Adipocyte (in vitro differentiated cells): ENCODE results near the gene NKX1-2.

Experiments used
- DNase-seq: peaks from one replicate; pipeline ENCODE4 v3.0.0-alpha.2; 2015; ENCODE audit warnings: low read depth
- H3K27me3 ChIP-seq: replicated peaks from 2 replicates; pipeline ENCODE4 v1.7.0; 2013; ENCODE audit warnings: mild to moderate bottlenecking, low read length, moderate library complexity; ENCODE audit not compliant: control insufficient read depth, insufficient read depth
- H3K36me3 ChIP-seq: 2 replicates; pipeline ENCODE4 v1.7.0; 2013; ENCODE audit warnings: low read length, mild to moderate bottlenecking, moderate library complexity; ENCODE audit not compliant: control insufficient read depth, insufficient read depth, severe bottlenecking
- H3K4me1 ChIP-seq: 2 replicates; pipeline ENCODE4 v1.7.0; 2013; ENCODE audit warnings: mild to moderate bottlenecking, low read length, moderate library complexity; ENCODE audit not compliant: control insufficient read depth, insufficient read depth
- H3K4me3 ChIP-seq: 2 replicates; pipeline ENCODE4 v1.7.0; 2013; ENCODE audit warnings: mild to moderate bottlenecking, low read length, moderate library complexity
- H3K9ac ChIP-seq: 2 replicates; pipeline ENCODE4 v1.7.0; 2013; ENCODE audit warnings: mild to moderate bottlenecking, low read length, moderate library complexity
- H3K9me3 ChIP-seq: 2 replicates; pipeline ENCODE4 v1.7.0; 2013; ENCODE audit warnings: mild to moderate bottlenecking, low read length, moderate library complexity; ENCODE audit not compliant: control insufficient read depth

The NKX1-2 gene

GRCh38 chr10:124486635-124487034, 36.8 kb upstream of the NKX1-2 start:
- Histone ChIP-seq H3K4me3 (no peak overlapping the region), H3K27me3 (no peaks in the 10 kb centered on the region), H3K4me1 (no peaks in the 10 kb centered on the region), H3K9me3 (peaks cover 4% of the 10 kb centered on the region), H3K9ac (no peak overlapping the region), H3K36me3 (peaks cover 3% of the 10 kb centered on the region)
- no peak for DNase-seq

DNA sequence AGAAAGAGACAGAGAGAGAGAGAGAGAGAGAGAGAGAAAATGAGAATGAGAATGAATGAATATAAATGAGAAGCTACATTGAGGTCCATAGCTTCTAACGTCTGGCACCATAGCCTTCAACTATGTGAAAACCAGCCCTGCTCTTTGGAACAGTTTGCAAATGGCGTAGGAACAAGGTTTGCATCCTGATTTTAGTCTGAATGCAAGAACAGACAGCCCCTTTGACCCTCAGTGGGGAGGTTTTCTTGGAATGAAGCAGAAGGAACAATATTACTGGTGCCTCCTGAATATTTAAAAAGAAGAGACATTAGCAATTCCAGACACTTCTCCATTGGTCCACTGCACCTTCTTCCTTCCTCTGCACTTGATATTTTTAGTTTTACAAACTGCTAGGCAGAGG, 34.8 kb upstream of the NKX1-2 start:
- Histone ChIP-seq H3K4me3 (no peak overlapping the region), H3K9ac (no peak overlapping the region), H3K4me1 (no peaks in the 10 kb centered on the region), H3K36me3 (peaks cover 3% of the 10 kb centered on the region), H3K9me3 (peaks cover 4% of the 10 kb centered on the region), H3K27me3 (no peaks in the 10 kb centered on the region)
- DNase-seq: no peak

DNA sequence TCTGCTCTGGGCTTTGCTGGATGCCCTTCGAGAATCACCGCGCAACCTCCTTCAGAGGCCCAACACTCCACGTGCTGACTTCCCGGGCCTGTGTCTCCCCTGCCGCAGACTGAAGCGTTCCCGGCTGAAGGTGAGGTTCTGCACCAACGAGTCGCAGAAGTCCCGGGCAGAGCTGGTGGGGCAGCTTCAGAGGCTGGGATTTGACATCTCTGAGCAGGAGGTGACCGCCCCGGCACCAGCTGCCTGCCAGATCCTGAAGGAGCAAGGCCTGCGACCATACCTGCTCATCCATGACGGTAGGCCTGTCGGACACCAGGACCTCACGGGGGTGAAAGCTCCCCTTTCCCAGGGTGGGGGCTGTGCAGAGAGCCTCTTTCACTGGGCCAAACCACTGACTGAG, 34.2 kb upstream of the NKX1-2 start:
- no peak for DNase-seq
- Histone ChIP-seq H3K4me3 (no peak overlapping the region), H3K4me1 (no peaks in the 10 kb centered on the region), H3K9me3 (peaks cover 4% of the 10 kb centered on the region), H3K9ac (no peak overlapping the region), H3K36me3 (peaks cover 3% of the 10 kb centered on the region), H3K27me3 (no peaks in the 10 kb centered on the region)

DNA sequence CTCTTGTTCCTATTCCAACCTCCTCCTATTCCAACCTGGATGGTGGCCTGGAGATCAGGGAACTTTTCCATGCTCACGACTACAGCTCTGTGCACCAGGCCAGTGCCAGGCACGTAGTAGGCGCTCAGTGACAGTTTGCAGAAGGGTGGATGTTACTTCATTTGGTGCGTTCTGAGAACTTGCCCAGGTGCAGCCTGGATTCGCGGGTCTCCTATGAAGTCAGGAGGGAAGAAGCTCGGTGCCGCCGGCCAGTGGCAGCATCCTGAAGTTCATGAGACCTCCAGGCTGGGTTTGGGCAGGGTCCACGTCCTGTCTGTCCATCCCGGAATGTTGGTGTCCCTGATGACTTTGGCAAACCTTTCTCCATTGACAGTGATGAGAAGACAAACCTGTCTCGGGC, 33.0 kb upstream of the NKX1-2 start:
- Histone ChIP-seq H3K9me3 (peaks cover 4% of the 10 kb centered on the region), H3K9ac (no peak overlapping the region), H3K36me3 (no peaks in the 10 kb centered on the region), H3K4me1 (no peaks in the 10 kb centered on the region), H3K27me3 (no peaks in the 10 kb centered on the region), H3K4me3 (no peak overlapping the region)
- DNase-seq: no peak

DNA sequence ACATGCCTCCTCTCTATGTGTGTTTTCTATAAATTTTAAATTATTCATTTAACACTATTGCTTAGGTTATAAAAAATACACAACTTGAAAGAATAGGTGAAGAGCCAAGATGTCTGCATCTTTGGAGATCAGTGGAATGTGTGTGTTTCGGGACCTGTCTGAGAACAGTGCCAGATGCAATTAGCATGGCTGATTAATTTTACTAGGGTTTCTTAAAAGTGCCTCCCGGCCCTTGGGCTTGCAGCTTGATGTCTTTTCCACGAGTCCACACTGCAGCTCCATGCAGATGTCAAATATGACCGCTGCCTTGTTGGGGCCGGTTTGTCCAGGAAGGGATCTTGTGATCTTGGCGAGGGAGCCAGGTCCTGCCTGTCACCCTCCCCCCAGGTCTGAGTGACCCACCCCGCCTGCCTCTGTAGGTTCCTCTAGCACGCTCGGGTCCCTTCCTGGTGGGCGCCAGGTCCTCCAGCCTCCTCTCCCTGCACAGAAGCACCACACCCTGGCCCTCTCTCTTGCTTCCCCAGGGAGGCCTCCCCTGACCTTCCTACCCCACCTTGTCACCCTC, 32.5 kb upstream of the NKX1-2 start:
- Histone ChIP-seq H3K36me3 (no peaks in the 10 kb centered on the region), H3K4me3 (no peak overlapping the region), H3K9ac (no peak overlapping the region), H3K4me1 (no peaks in the 10 kb centered on the region), H3K9me3 (peaks cover 4% of the 10 kb centered on the region), H3K27me3 (no peaks in the 10 kb centered on the region)
- DNase-seq: no peak

- Histone ChIP-seq H3K4me3 (no peak overlapping the region), H3K27me3 (no peaks in the 10 kb centered on the region), H3K4me1 (no peaks in the 10 kb centered on the region), H3K9ac (no peak overlapping the region), H3K9me3 (no peaks in the 10 kb centered on the region), H3K36me3 (no peaks in the 10 kb centered on the region)
- DNase-seq: no peak
Observed at GRCh38 chr10:124481717-124482116, 31.9 kb upstream of the NKX1-2 start.

DNA sequence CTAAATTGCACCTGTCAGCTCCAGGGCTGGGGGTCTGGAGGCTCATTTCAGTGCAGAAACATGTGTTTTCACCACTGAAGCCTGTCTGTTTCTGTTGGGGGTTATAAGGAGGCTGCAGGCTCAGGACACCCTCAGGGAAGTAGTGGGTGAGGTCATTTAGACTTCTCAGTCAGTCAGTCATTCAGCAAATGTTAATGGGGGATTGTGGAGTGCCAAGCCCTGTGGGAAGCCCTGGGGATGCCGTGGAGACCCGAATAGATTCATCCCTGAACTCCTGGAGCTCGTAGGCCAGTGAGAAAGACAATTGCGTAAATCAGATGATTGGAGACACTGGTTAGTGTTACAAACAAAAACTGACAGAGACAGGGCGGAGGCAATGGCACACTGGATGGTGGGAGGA, 31.0 kb upstream of the NKX1-2 start:
- no peak for DNase-seq
- H3K4me3 ChIP-seq: no peak overlapping the region
- H3K27me3 ChIP-seq: no peaks in the 10 kb centered on the region
- H3K9ac ChIP-seq: no peak overlapping the region
- no peaks in the 10 kb centered on the region for H3K4me1 ChIP-seq
- no peaks in the 10 kb centered on the region for H3K9me3 ChIP-seq
- H3K36me3 ChIP-seq: no peaks in the 10 kb centered on the region

DNA sequence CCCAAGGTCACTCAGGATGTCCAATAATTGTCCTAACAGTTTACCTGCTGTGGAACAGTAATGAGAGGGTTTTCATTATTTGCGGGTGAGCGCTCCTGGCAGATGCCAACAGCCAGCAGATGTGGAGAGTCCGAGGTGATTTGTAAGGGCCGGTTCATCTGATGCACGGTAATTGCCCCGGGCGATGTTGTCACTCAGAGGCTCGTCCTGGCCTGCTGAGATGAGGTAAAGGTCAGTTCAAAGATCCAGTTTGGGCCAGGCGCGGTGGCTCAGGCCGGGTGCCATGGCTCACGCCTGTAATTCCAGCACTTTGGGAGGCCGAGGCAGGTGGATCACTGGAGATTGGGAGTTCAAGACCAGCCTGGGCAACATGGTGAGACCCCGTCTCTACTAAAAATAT, 28.7 kb upstream of the NKX1-2 start:
- DNase-seq: no peak
- Histone ChIP-seq H3K4me1 (no peaks in the 10 kb centered on the region), H3K9ac (no peak overlapping the region)

GRCh38 chr10:124477614-124478363, 28.0 kb upstream of the NKX1-2 start:
- H3K27me3 ChIP-seq: no peaks in the 10 kb centered on the region
- H3K4me3 ChIP-seq: no peak overlapping the region
- H3K36me3 ChIP-seq: no peaks in the 10 kb centered on the region
- no peak for DNase-seq
- no peaks in the 10 kb centered on the region for H3K4me1 ChIP-seq
- H3K9ac ChIP-seq: no peak overlapping the region
- no peaks in the 10 kb centered on the region for H3K9me3 ChIP-seq

More for the DNA sequence above, 28.7 kb upstream of the NKX1-2 start:
- Histone ChIP-seq H3K36me3 (no peaks in the 10 kb centered on the region), H3K27me3 (no peaks in the 10 kb centered on the region), H3K4me3 (no peak overlapping the region), H3K9me3 (no peaks in the 10 kb centered on the region)

- H3K4me1 ChIP-seq: no peaks in the 10 kb centered on the region
- H3K9ac ChIP-seq: no peak overlapping the region
- no peaks in the 10 kb centered on the region for H3K27me3 ChIP-seq
- DNase-seq: no peak
- H3K9me3 ChIP-seq: no peaks in the 10 kb centered on the region
- no peaks in the 10 kb centered on the region for H3K36me3 ChIP-seq
- no peak overlapping the region for H3K4me3 ChIP-seq
Observed at GRCh38 chr10:124476043-124476725, 26.3 kb upstream of the NKX1-2 start.

DNA sequence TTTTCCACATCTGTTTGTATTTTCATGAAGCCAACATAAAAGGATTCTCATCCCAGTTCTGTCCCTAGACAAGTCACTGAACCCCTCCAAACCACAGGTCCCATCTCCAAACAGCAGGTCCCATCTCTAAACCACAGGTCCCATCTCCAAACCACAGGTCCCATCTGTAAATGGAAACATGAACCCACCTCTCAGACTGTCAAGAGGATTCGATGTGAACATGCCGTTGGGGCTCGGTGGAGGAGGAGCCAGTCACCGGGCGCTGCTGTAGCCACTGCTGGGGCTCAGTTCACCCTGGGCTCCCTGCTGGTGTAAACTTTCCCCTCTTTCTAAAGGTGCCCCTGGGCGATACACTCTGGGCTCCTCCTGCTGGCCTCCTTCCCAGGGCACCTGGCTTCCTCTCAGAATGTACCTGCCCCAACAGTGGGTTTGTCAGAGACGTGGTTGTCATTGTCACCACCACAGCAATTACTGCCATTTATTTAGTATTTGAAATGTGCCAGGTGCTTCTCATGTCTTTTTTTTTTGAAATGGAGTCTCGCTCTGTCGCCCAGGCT, 24.8 kb upstream of the NKX1-2 start:
- Histone ChIP-seq H3K36me3 (no peaks in the 10 kb centered on the region), H3K9ac (no peak overlapping the region), H3K4me3 (no peak overlapping the region), H3K27me3 (no peaks in the 10 kb centered on the region), H3K4me1 (no peaks in the 10 kb centered on the region), H3K9me3 (no peaks in the 10 kb centered on the region)
- DNase-seq: no peak
